ENCODE measurements around the gene SRSF3.

GRCh38 chr6:36629784-36630183, 35.6 kb downstream of the SRSF3 start:
- TF ChIP-seq CTCF (IDR thresholded peaks at IDR 0.05 in 8 of 11, conservative IDR thresholded peaks at IDR 0.05 in 3 of 11) (no peak), POLR2A (IDR thresholded peaks at IDR 0.05) (no peak), POLR2AphosphoS5 (IDR thresholded peaks at IDR 0.05) (no peak)
